PC-3 (cell line): Measurements from ENCODE around the gene PARP16. TPM values are rescaled to one million over a fixed set of nuclear protein-coding genes. Genes with fewer than 3 reads are reported as not detected.

Experiments used
- ATAC-seq: fragments of 200-7000 bp; cut with Tn5 transposase; 2 replicates; pipeline ENCODE4 v1.9.1; 2020; ENCODE audit warnings: mild to moderate bottlenecking, moderate library complexity
- BruUV-seq: library from RNA; stranded (reverse); fragments of 400-500 nt; replicated peaks from 2 replicates; lab custom pipeline; 2021; lab: Mats Ljungman, UMichigan
- CTCF ChIA-PET: fragments of 300-600 bp; sonication (Branson Sonifier 250); formaldehyde crosslinking; loops from one replicate; lab custom pipeline; 2022; ENCODE audit warnings: antibody characterized with exemption; lab: Charles Lee
- POLR2A ChIA-PET: fragments of 300-600 bp; sonication (Branson Sonifier 250); formaldehyde crosslinking; loops from one replicate; lab custom pipeline; 2022; ENCODE audit warnings: antibody characterized with exemption; ENCODE audit not compliant: unreplicated experiment; lab: Charles Lee
- DNase-seq: peaks from one replicate; pipeline ENCODE4 v3.0.0-alpha.2; 2015
- H2AFZ ChIP-seq: fragments of 300-600 bp; sonication (generic); 2 replicates; pipeline ENCODE4 v1.6.0; 2016; ENCODE audit warnings: antibody characterized with exemption, low read length
- H3F3A ChIP-seq: fragments of 300-600 bp; sonication (generic); one replicate; pipeline ENCODE4 v1.6.0; 2017; ENCODE audit warnings: antibody characterized with exemption, low read length, control low read depth, mild to moderate bottlenecking; ENCODE audit not compliant: unreplicated experiment
- H3K27ac ChIP-seq: fragments of 300-600 bp; sonication (generic); 2 replicates; pipeline ENCODE4 v1.5.1; 2016; ENCODE audit warnings: mild to moderate bottlenecking, low read length
- H3K27me3 ChIP-seq: fragments of 300-600 bp; sonication (generic); 2 replicates; pipeline ENCODE4 v1.6.1; 2016; ENCODE audit warnings: low read length, mixed read lengths
- H3K36me3 ChIP-seq: fragments of 300-600 bp; sonication (generic); 2 replicates; pipeline ENCODE4 v1.6.1; 2016; ENCODE audit warnings: low read depth, mixed run types, low read length, mixed read lengths
- H3K4me1 ChIP-seq: fragments of 300-600 bp; sonication (generic); 2 replicates; pipeline ENCODE4 v1.5.1; 2016; ENCODE audit warnings: low read length; ENCODE audit not compliant: insufficient read depth
- H3K4me2 ChIP-seq: fragments of 300-600 bp; sonication (generic); 2 replicates; pipeline ENCODE4 v1.6.0; 2016; ENCODE audit warnings: low read length
- H3K4me3 ChIP-seq: fragments of 300-600 bp; sonication (generic); 2 replicates; pipeline ENCODE4 v1.5.1; 2016; ENCODE audit warnings: mild to moderate bottlenecking, low read length, mixed read lengths
- H3K79me2 ChIP-seq: fragments of 300-600 bp; sonication (generic); 2 replicates; pipeline ENCODE4 v1.6.1; 2017; ENCODE audit warnings: low read length, mixed read lengths
- H3K9ac ChIP-seq: fragments of 300-600 bp; sonication (generic); 2 replicates; pipeline ENCODE4 v1.6.0; 2016; ENCODE audit warnings: mild to moderate bottlenecking, low read length
- H3K9me2 ChIP-seq: fragments of 300-600 bp; sonication (generic); replicated peaks from 2 replicates; pipeline ENCODE4 v1.6.1; 2016; ENCODE audit warnings: mixed run types, low read length, mixed read lengths
- H3K9me3 ChIP-seq: fragments of 300-600 bp; sonication (generic); 2 replicates; pipeline ENCODE4 v1.6.1; 2016; ENCODE audit warnings: low read length, mixed read lengths
- H4K20me1 ChIP-seq: fragments of 300-600 bp; sonication (generic); 2 replicates; pipeline ENCODE4 v1.6.1; 2016; ENCODE audit warnings: low read length, mixed read lengths
- CTCF ChIP-seq: fragments of 300-600 bp; sonication (generic); conservative IDR thresholded peaks from 2 replicates; pipeline ENCODE4 v1.5.1; 2017; ENCODE audit warnings: antibody characterized with exemption, low read depth, mild to moderate bottlenecking, low read length
- EZH2 ChIP-seq: fragments of 300-600 bp; sonication (generic); IDR thresholded peaks from one replicate; pipeline ENCODE4 v1.6.1; 2017; ENCODE audit warnings: antibody characterized with exemption, mild to moderate bottlenecking, low read length; ENCODE audit not compliant: unreplicated experiment
- EZH2phosphoT487 ChIP-seq: fragments of 300-600 bp; sonication (generic); IDR thresholded peaks from 2 replicates; pipeline ENCODE4 v1.6.1; 2018; ENCODE audit warnings: mild to moderate bottlenecking, antibody characterized with exemption, low read length, borderline replicate concordance
- intact Hi-C: fragments of 100-400 bp; cut with micrococcal nuclease; formaldehyde crosslinking; loops from 2 replicates; pipeline ENCODE4 v1.9.0; 2023
- total RNA-seq: library from RNA; depleted of rRNA; stranded (reverse); fragments of >200 nt; gene quantifications from 2 replicates; pipeline ENCODE4 v1.2.3, GENCODE V29; 2014

Gene PARP16
- total RNA-seq, 1 experiment from 2014 or later = 6.4 TPM

- H3K79me2 ChIP-seq = no peaks in the 10 kb centered on the region
- no TSS peak for BruUV-seq
- H3F3A ChIP-seq = no peaks in the 10 kb centered on the region
- POLR2A ChIA-PET = no interaction called here
- no peaks in the 10 kb centered on the region for H3K9me3 ChIP-seq
- ATAC-seq (no peak), DNase-seq (no peak)
- H3K4me3 ChIP-seq = no peak overlapping the region
- no peak for TF ChIP-seq EZH2phosphoT487
- no peak for TF ChIP-seq EZH2
- no peak for TF ChIP-seq CTCF
- no peak overlapping the region for H3K27ac ChIP-seq
- H3K9ac ChIP-seq = no peak overlapping the region
- no peak overlapping the region for H3K4me2 ChIP-seq
- CTCF ChIA-PET = no interaction called here
- H3K4me1 ChIP-seq = no peaks in the 10 kb centered on the region
- H2AFZ ChIP-seq = no peak overlapping the region
- H3K9me2 ChIP-seq = no peaks in the 10 kb centered on the region
- no peaks in the 10 kb centered on the region for H4K20me1 ChIP-seq
- no peaks in the 10 kb centered on the region for H3K27me3 ChIP-seq
- intact Hi-C loops = no loop called here
- no peaks in the 10 kb centered on the region for H3K36me3 ChIP-seq
Observed at GRCh38 chr15:65312400-65312916, 25.8 kb upstream of the PARP16 start.

GRCh38 chr15:65311760-65312159 lies 25.1 kb upstream of the PARP16 start:
- no peak overlapping the region for H2AFZ ChIP-seq
- no peaks in the 10 kb centered on the region for H4K20me1 ChIP-seq
- no peaks in the 10 kb centered on the region for H3K36me3 ChIP-seq
- no peak overlapping the region for H3K27ac ChIP-seq
- CTCF ChIA-PET = no interaction called here
- no peaks in the 10 kb centered on the region for H3K4me1 ChIP-seq
- TF ChIP-seq EZH2phosphoT487 = no peak
- no peaks in the 10 kb centered on the region for H3K9me2 ChIP-seq
- H3K27me3 ChIP-seq = no peaks in the 10 kb centered on the region
- no peak overlapping the region for H3K9ac ChIP-seq
- no peaks in the 10 kb centered on the region for H3K79me2 ChIP-seq
- POLR2A ChIA-PET = no interaction called here
- ATAC-seq (no peak), DNase-seq (no peak)
- H3K4me2 ChIP-seq = no peak overlapping the region
- no peak overlapping the region for H3K4me3 ChIP-seq
- intact Hi-C loops = no loop called here
- no TSS peak for BruUV-seq
- no peaks in the 10 kb centered on the region for H3K9me3 ChIP-seq
- H3F3A ChIP-seq = no peaks in the 10 kb centered on the region

- POLR2A ChIA-PET = no interaction called here
- intact Hi-C loops = no loop called here
- no peaks in the 10 kb centered on the region for H3K79me2 ChIP-seq
- no peak overlapping the region for H3K4me2 ChIP-seq
- no peaks in the 10 kb centered on the region for H3K9me3 ChIP-seq
- no peak overlapping the region for H2AFZ ChIP-seq
- ATAC-seq = no peak
- DNase-seq = no peak
- H3K4me1 ChIP-seq = no peaks in the 10 kb centered on the region
- no peak overlapping the region for H3K4me3 ChIP-seq
- H3F3A ChIP-seq = peaks cover 4% of the 10 kb centered on the region
- H3K27me3 ChIP-seq = no peaks in the 10 kb centered on the region
- no peaks in the 10 kb centered on the region for H3K36me3 ChIP-seq
- no peaks in the 10 kb centered on the region for H3K9me2 ChIP-seq
- no peak overlapping the region for H3K9ac ChIP-seq
- BruUV-seq = no TSS peak
- H3K27ac ChIP-seq = no peak overlapping the region
- TF ChIP-seq EZH2 (no peak), EZH2phosphoT487 (no peak), CTCF (no peak)
- CTCF ChIA-PET = no interaction called here
- H4K20me1 ChIP-seq = no peaks in the 10 kb centered on the region
Observed at GRCh38 chr15:65310431-65311137, 23.9 kb upstream of the PARP16 start.
